HL-60 (cell line): Measurements from ENCODE around the gene SIRT4.
"Not testable (repeated sequence)": the region's sequence is repeated elsewhere in the genome, so short reads cannot be mapped to it uniquely, and the experiment has no call there.

Source experiments
- DNase-seq, 2 experiments: peaks; one replicate each; pipeline ENCODE4 v3.0.0-alpha.2; 2010 to 2020; ENCODE audit warnings: low read depth in 1 of 2, low spot score in 1 of 2
- H3K27ac ChIP-seq: fragments of 250-450 bp; sonication (Bioruptor Pico); replicated peaks from 2 replicates; pipeline ENCODE4 v1.5.1; 2020; ENCODE audit warnings: mild to moderate bottlenecking, moderate library complexity
- H3K27me3 ChIP-seq: fragments of 250-450 bp; sonication (Bioruptor Pico); 2 replicates; pipeline ENCODE4 v1.5.1; 2021; ENCODE audit warnings: mild to moderate bottlenecking, moderate library complexity; ENCODE audit not compliant: insufficient read depth, poor library complexity, severe bottlenecking
- H3K4me3 ChIP-seq: replicated peaks from 2 replicates; pipeline ENCODE4 v1.5.1; 2011; ENCODE audit warnings: mild to moderate bottlenecking, control low read depth, low read length; ENCODE audit not compliant: insufficient read depth
- GABPA ChIP-seq: IDR thresholded peaks from 2 replicates; pipeline ENCODE4 v1.6.1; 2012; ENCODE audit warnings: low read depth
- POLR2AphosphoS5 ChIP-seq: IDR thresholded peaks from 2 replicates; pipeline ENCODE4 v1.6.1; 2012; ENCODE audit warnings: low read depth
- REST ChIP-seq: IDR thresholded peaks from 2 replicates; pipeline ENCODE4 v1.6.1; 2012; ENCODE audit warnings: low read depth; ENCODE audit not compliant: insufficient replicate concordance
- SPI1 ChIP-seq: IDR thresholded peaks from 2 replicates; pipeline ENCODE4 v1.6.1; 2012; ENCODE audit warnings: low read depth, mild to moderate bottlenecking, borderline replicate concordance
- long read RNA-seq: library from polyadenylated mRNA; unstranded; transcript quantifications from one replicate; pipeline ENCODE4 v2.0.0, GENCODE V29; 2020
- TF ChIP-seq, protein P1 (sequence below): IDR thresholded peaks from one replicate; pipeline ENCODE4 v1.5.1; 2011; ENCODE audit warnings: low read length, control low read depth, inconsistent platforms; ENCODE audit not compliant: insufficient read depth

Gene SIRT4, protein sequence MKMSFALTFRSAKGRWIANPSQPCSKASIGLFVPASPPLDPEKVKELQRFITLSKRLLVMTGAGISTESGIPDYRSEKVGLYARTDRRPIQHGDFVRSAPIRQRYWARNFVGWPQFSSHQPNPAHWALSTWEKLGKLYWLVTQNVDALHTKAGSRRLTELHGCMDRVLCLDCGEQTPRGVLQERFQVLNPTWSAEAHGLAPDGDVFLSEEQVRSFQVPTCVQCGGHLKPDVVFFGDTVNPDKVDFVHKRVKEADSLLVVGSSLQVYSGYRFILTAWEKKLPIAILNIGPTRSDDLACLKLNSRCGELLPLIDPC
- long read RNA-seq, partial matches to known transcripts: 0 of 6 reads
- long read RNA-seq, other reads (novel, unspliced or antisense): 3 of 6 reads

DNA sequence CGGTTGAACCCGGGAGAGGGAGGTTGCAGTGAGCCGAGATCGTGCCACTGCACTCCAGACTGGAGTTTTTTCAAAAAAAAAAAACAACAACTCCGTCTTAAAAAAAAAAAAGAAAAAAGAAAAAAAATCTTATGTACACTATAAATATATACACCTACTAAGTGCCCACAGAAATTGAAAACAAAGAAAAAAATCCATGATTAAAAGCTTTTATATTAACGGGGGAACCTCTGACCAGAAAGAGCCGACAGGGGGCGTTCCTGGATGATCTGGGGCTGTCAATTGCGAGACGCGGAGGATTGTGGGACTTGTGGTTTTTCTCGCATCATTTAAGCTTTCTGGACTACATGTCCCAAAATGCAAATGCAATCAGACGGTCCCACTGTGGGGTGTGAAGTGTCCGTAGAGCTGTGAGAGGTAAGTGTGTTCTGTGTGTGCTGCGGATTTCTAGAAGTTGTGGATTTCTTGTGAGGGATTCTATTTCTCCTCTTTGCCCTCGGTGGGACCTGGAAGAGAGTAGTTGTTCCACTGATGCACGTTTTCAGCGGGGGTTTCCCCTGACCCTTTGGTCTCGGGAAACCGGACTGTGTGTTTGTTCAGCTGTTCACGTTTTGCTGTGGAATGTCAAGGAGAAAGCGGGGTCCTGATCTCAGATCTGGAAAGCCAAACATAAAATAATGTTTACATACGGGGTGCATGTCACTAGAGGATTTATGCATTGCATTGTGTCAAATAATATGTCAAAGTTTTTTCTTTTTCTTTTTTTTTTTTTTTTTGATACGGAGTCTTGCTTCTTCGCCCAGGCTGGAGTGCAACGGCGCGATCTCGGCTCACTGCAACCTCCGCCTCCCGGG is at the start of gene SIRT4:
Gene SIRT4, plus strand, starts transcription at position 360 of the 854 bp plus-strand sequence. CDS start 1,241 bp downstream, outside the sequence.
- H3K27me3 ChIP-seq: no peaks in the 10 kb centered on the region
- H3K4me3 ChIP-seq: peak within 1 kb of the TSS; percentile 42
- TF ChIP-seq REST: no peak
- TF ChIP-seq, protein P1, sequence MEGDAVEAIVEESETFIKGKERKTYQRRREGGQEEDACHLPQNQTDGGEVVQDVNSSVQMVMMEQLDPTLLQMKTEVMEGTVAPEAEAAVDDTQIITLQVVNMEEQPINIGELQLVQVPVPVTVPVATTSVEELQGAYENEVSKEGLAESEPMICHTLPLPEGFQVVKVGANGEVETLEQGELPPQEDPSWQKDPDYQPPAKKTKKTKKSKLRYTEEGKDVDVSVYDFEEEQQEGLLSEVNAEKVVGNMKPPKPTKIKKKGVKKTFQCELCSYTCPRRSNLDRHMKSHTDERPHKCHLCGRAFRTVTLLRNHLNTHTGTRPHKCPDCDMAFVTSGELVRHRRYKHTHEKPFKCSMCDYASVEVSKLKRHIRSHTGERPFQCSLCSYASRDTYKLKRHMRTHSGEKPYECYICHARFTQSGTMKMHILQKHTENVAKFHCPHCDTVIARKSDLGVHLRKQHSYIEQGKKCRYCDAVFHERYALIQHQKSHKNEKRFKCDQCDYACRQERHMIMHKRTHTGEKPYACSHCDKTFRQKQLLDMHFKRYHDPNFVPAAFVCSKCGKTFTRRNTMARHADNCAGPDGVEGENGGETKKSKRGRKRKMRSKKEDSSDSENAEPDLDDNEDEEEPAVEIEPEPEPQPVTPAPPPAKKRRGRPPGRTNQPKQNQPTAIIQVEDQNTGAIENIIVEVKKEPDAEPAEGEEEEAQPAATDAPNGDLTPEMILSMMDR: peak; percentile 60
- peak; percentile 88 to 93 for DNase-seq
- H3K27ac ChIP-seq: peak within 1 kb of the TSS; percentile 50

DNA sequence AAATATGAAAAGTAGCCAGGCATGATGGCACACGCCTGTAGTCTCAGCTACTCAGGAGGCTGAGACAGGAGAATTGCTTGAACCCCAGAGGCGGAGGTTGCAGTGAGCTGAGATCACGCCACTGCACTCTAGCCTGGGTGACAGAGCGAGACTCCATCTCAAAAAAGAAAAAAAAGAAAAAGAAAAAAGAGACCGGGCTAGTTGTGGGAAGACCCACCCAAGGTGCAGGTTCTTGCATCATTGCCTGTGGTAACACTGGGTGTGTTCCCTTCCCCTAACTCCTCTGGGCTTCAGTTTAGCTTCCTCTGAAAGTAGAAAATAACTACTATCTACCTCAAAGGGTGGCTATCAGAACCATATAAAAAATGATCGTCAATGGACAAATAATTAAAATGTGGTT is 48.8 kb upstream of the SIRT4 start:
- H3K4me3 ChIP-seq, H3K27ac ChIP-seq: not testable (repeated sequence)
- peak in 1 of 2 experiments; percentile 69 for DNase-seq

DNA sequence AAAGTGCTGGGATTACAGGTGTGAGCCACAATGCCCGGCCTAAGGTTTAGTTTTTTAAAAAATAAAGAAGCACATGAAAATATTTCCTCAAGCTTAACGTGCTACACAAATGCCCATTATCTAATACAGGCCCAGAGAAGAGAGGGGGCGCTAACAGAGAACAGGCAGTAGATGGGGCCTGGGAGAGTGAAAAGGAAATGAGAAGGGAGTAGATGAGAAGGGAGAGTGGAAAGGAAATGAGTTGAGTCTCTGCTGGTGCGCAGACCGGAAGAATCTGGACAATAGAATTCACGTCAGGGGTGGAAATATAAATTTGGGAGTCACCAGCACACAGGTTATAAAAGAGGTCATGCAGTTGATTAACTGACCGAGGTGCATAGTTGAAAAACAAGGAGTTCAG is 47.3 kb upstream of the SIRT4 start:
- DNase-seq: no peak
- TF ChIP-seq REST (no peak), SPI1 (no peak), GABPA (no peak), POLR2AphosphoS5 (no peak)
- TF ChIP-seq, protein P1: no peak
- Histone ChIP-seq H3K4me3 (no peak overlapping the region), H3K27me3 (no peaks in the 10 kb centered on the region), H3K27ac (no peak overlapping the region)

More for the DNA sequence above, 48.8 kb upstream of the SIRT4 start:
- TF ChIP-seq SPI1: peak; percentile 26; the same call in 1 of the 2 replicates
- not testable (repeated sequence) for H3K27me3 ChIP-seq

DNA sequence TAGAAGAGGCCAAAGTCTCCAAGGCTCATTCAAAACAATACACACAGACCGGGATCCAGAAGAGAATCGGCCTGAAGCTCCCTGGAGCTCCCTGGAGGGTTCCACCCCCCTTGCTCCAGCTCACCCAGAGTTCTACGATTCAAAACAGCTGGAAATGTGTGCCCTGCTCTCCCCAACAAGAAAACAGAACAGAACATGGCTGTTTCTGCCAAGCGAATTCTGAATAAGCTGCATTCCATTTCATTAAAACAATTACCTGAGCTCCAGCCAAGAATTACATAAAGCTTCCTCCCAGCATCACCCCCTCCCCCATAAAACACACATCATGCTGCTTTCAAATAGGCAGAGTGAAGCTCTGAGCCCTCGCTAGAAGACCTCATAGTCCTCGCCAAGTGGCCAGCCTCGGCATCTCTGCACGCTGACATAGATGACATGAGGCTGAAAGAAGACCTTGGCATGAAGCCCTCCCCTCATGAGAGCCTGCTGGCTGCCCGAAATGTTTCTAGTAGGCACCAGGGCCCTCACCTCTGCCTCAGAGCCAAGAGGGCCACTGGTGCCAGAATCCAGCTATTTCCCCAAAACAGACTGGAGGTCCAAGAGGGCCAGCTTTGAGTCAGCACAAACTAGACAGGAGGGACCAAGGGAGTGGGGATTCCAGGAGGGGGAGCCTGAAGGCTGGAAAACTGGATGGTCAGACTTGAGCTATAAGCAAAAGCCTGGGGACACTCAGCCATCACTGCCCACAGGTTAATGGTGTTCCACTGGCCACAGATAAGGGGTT is 44.9 kb upstream of the SIRT4 start:
- TF ChIP-seq REST (no peak), SPI1 (no peak), GABPA (no peak), POLR2AphosphoS5 (no peak)
- TF ChIP-seq, protein P1: no peak
- DNase-seq: no peak
- H3K27ac ChIP-seq: no peak overlapping the region
- H3K4me3 ChIP-seq: no peak overlapping the region
- peaks cover 5% of the 10 kb centered on the region for H3K27me3 ChIP-seq
